Measurements from ENCODE around the gene ASB6. TPM values are rescaled to one million over a fixed set of nuclear protein-coding genes. Genes with fewer than 3 reads are reported as not detected.
"Not testable (repeated sequence)": the region's sequence is repeated elsewhere in the genome, so short reads cannot be mapped to it uniquely, and the experiment has no call there.

The ASB6 gene
- polyA plus RNA-seq, 2 donors, result 14.4 to 15.1 TPM

DNA sequence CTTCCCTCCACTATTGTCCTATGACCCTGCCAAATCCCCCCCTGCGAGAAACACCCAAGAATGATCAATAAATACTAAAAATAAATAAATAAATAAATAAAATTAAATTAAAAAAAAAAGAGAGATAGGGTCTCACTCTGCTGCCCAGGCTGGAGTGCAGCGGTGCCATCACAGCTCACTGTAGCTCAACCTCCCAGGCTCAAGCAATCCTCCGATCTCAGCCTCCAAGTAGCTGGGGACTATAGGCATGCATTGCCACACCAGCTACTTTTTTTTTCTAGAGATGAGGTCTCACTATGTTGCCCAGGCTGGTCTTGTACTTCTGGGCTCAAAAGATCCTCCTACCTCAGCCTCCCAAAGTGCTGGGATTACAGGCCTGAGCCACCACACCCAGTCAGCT is 20.3 kb upstream of the ASB6 start:
- 63 to 79% methylated on average over 3 of the region's 3 CpGs for WGBS, 2 donors
- H3K4me3 ChIP-seq (ENCODE audit: low read depth in 1 of 2, low read length in 2 of 2); H3K4me1 ChIP-seq (ENCODE audit: control insufficient read depth in 2 of 2, insufficient read depth in 2 of 2, low read length in 1 of 2); H3K36me3 ChIP-seq (ENCODE audit: control insufficient read depth in 2 of 2, insufficient read depth in 2 of 2, low read length in 1 of 2); H3K27ac ChIP-seq (ENCODE audit: low read depth in 2 of 2, low read length in 1 of 2); H3K27me3 ChIP-seq (ENCODE audit: control insufficient read depth in 1 of 2, insufficient read depth in 2 of 2, low read length in 2 of 2); H3K9me3 ChIP-seq (ENCODE audit: control insufficient read depth in 2 of 2, insufficient read depth in 1 of 2, low read depth in 1 of 2, low read length in 1 of 2): not testable (repeated sequence)

DNA sequence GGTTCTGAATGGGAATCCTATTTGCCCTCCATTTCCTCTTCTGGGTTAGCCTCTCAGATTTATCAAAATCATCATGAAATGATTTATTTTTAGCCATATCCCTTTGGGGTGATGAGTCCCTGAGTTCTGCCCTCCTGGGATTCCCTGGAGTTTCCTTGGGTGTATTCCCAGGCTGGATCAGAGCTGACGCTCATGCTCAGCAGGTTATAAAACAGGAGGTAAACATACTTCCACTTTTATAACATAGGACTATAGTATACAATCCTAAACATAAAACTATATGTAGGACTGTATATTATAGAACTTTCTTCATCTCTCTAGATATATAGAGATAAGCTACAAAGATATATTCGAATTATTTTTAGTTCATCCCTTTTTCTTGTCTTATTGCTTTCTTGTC is 19.1 kb upstream of the ASB6 start:
- whole genome bisulfite sequencing, 2 donors, result 68 to 70% methylated on average over 2 of the region's 2 CpGs
- Histone ChIP-seq H3K36me3 (ENCODE audit: control insufficient read depth in 2 of 2, insufficient read depth in 2 of 2, low read length in 1 of 2) (no peaks in the 10 kb centered on the region), H3K4me3 (ENCODE audit: low read depth in 1 of 2, low read length in 2 of 2) (no peak overlapping the region), H3K4me1 (ENCODE audit: control insufficient read depth in 2 of 2, insufficient read depth in 2 of 2, low read length in 1 of 2) (peaks cover 0 to 3% of the 10 kb centered on the region in 2 donors), H3K27ac (ENCODE audit: low read depth in 2 of 2, low read length in 1 of 2) (no peak overlapping the region), H3K9me3 (ENCODE audit: control insufficient read depth in 2 of 2, insufficient read depth in 1 of 2, low read depth in 1 of 2, low read length in 1 of 2) (no peaks in the 10 kb centered on the region), H3K27me3 (ENCODE audit: control insufficient read depth in 1 of 2, insufficient read depth in 2 of 2, low read length in 2 of 2) (no peaks in the 10 kb centered on the region)

DNA sequence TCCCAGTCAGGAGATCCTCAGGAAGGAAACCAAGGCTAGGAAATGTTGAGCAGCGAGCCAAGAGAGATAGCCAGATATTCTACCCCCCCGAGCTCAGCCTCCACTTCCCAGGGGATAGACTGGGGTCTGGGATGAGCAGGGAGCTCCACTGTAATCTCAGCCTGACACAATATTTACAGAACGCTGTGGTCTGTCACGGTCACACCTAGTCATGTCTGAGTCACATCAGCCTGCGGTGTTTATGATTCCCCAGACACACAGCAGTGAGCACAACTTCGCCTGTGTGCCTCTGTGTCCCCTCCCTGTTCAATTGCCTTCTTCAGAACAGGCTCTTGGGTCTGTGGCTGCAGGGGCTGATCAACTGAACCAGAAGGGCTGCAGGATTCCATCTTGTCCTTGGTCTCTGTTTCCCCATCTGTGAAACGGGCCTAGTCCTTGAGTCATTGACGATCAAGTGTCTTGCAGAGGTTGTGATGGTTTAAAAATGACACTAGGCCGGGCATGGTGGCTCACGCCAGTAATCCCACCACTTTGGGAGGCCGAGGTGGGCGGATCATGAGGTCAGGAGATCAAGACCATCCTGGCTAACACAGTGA is 14.9 kb upstream of the ASB6 start:
- Histone ChIP-seq H3K4me3 (ENCODE audit: low read depth in 1 of 2, low read length in 2 of 2) (no peak overlapping the region), H3K36me3 (ENCODE audit: control insufficient read depth in 2 of 2, insufficient read depth in 2 of 2, low read length in 1 of 2) (no peaks in the 10 kb centered on the region), H3K9me3 (ENCODE audit: control insufficient read depth in 2 of 2, insufficient read depth in 1 of 2, low read depth in 1 of 2, low read length in 1 of 2) (no peaks in the 10 kb centered on the region), H3K4me1 (ENCODE audit: control insufficient read depth in 2 of 2, insufficient read depth in 2 of 2, low read length in 1 of 2) (no peaks in the 10 kb centered on the region), H3K27ac (ENCODE audit: low read depth in 2 of 2, low read length in 1 of 2) (no peak overlapping the region), H3K27me3 (ENCODE audit: control insufficient read depth in 1 of 2, insufficient read depth in 2 of 2, low read length in 2 of 2) (no peaks in the 10 kb centered on the region)
- 69 to 72% methylated on average over 12 of the region's 12 CpGs for WGBS, 2 donors

DNA sequence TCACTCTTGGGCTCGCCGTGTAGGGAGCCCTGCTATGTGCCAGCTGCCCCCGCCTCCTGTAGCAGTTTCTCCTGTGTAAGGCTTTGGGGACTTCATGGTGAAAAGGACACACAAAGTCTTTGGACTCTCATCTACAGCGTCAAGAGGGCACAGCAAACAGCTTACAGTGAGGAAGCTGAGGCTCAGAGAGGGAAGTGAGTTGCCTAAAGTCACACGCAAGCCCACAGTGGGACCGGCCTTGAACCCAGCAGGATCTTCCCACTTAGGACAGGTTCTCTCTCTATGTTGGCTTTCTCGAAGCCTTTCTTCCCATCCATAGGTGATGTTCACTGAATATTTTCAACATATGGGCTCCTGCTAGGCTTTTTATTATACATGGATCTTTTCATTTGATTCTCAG is 13.7 kb upstream of the ASB6 start:
- 83 to 87% methylated on average over 7 of the region's 7 CpGs for WGBS, 2 donors
- Histone ChIP-seq H3K27me3 (ENCODE audit: control insufficient read depth in 1 of 2, insufficient read depth in 2 of 2, low read length in 2 of 2) (no peaks in the 10 kb centered on the region), H3K27ac (ENCODE audit: low read depth in 2 of 2, low read length in 1 of 2) (no peak overlapping the region), H3K4me1 (ENCODE audit: control insufficient read depth in 2 of 2, insufficient read depth in 2 of 2, low read length in 1 of 2) (peaks cover 0 to 3% of the 10 kb centered on the region in 2 donors), H3K4me3 (ENCODE audit: low read depth in 1 of 2, low read length in 2 of 2) (no peak overlapping the region), H3K9me3 (ENCODE audit: control insufficient read depth in 2 of 2, insufficient read depth in 1 of 2, low read depth in 1 of 2, low read length in 1 of 2) (no peaks in the 10 kb centered on the region), H3K36me3 (ENCODE audit: control insufficient read depth in 2 of 2, insufficient read depth in 2 of 2, low read length in 1 of 2) (no peaks in the 10 kb centered on the region)

GRCh38 chr9:129655154-129655553 is 13.2 kb upstream of the ASB6 start:
- WGBS, 2 donors, result 92 to 98% methylated on average over 7 of the region's 7 CpGs
- Histone ChIP-seq H3K27ac (ENCODE audit: low read depth in 2 of 2, low read length in 1 of 2) (no peak overlapping the region), H3K9me3 (ENCODE audit: control insufficient read depth in 2 of 2, insufficient read depth in 1 of 2, low read depth in 1 of 2, low read length in 1 of 2) (no peaks in the 10 kb centered on the region), H3K36me3 (ENCODE audit: control insufficient read depth in 2 of 2, insufficient read depth in 2 of 2, low read length in 1 of 2) (no peaks in the 10 kb centered on the region), H3K4me3 (ENCODE audit: low read depth in 1 of 2, low read length in 2 of 2) (no peak overlapping the region), H3K4me1 (ENCODE audit: control insufficient read depth in 2 of 2, insufficient read depth in 2 of 2, low read length in 1 of 2) (peaks cover 0 to 3% of the 10 kb centered on the region in 2 donors), H3K27me3 (ENCODE audit: control insufficient read depth in 1 of 2, insufficient read depth in 2 of 2, low read length in 2 of 2) (no peaks in the 10 kb centered on the region)

DNA sequence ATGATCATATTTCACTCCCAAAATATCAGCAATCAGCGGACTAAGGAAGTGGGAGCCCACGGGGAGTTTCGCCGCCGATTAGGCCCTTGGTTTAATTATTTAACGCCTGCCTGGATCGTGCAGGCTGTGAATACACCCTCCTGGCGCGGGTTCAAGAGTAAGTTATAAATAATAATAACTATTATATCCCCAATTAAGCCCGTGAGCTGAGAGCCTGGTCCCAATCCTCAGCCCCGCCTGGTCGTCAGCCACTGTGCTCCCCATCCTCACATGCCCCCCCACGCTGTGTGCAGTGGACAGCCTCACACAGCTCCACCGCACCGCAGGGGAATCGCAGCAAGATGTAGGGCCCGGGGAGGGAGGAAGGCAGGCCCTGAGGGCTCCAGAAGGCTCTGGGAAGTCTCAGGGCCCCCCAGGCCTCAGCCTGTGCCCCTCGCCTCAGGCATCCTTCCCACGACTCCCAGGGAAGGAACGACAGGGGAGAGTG is 12.6 kb upstream of the ASB6 start:
- Histone ChIP-seq H3K4me1 (ENCODE audit: control insufficient read depth in 2 of 2, insufficient read depth in 2 of 2, low read length in 1 of 2) (peaks cover 0 to 3% of the 10 kb centered on the region in 2 donors), H3K27ac (ENCODE audit: low read depth in 2 of 2, low read length in 1 of 2) (no peak overlapping the region), H3K4me3 (ENCODE audit: low read depth in 1 of 2, low read length in 2 of 2) (no peak overlapping the region), H3K9me3 (ENCODE audit: control insufficient read depth in 2 of 2, insufficient read depth in 1 of 2, low read depth in 1 of 2, low read length in 1 of 2) (no peaks in the 10 kb centered on the region), H3K36me3 (ENCODE audit: control insufficient read depth in 2 of 2, insufficient read depth in 2 of 2, low read length in 1 of 2) (no peaks in the 10 kb centered on the region), H3K27me3 (ENCODE audit: control insufficient read depth in 1 of 2, insufficient read depth in 2 of 2, low read length in 2 of 2) (no peaks in the 10 kb centered on the region)
- WGBS, 2 donors, result 42 to 50% methylated on average over 20 of the region's 20 CpGs

- no peaks in the 10 kb centered on the region for H3K9me3 ChIP-seq (ENCODE audit: control insufficient read depth in 2 of 2, insufficient read depth in 1 of 2, low read depth in 1 of 2, low read length in 1 of 2)
- H3K36me3 ChIP-seq (ENCODE audit: control insufficient read depth in 2 of 2, insufficient read depth in 2 of 2, low read length in 1 of 2), result no peaks in the 10 kb centered on the region
- H3K4me1 ChIP-seq (ENCODE audit: control insufficient read depth in 2 of 2, insufficient read depth in 2 of 2, low read length in 1 of 2), result peaks cover 0 to 3% of the 10 kb centered on the region in 2 donors
- H3K27me3 ChIP-seq (ENCODE audit: control insufficient read depth in 1 of 2, insufficient read depth in 2 of 2, low read length in 2 of 2), result no peaks in the 10 kb centered on the region
- H3K27ac ChIP-seq (ENCODE audit: low read depth in 2 of 2, low read length in 1 of 2), result no peak overlapping the region
- no peak overlapping the region for H3K4me3 ChIP-seq (ENCODE audit: low read depth in 1 of 2, low read length in 2 of 2)
- 47 to 58% methylated on average over 19 of the region's 19 CpGs for whole genome bisulfite sequencing, 2 donors
Measured at GRCh38 chr9:129653823-129654553, 12.0 kb upstream of the ASB6 start.

DNA sequence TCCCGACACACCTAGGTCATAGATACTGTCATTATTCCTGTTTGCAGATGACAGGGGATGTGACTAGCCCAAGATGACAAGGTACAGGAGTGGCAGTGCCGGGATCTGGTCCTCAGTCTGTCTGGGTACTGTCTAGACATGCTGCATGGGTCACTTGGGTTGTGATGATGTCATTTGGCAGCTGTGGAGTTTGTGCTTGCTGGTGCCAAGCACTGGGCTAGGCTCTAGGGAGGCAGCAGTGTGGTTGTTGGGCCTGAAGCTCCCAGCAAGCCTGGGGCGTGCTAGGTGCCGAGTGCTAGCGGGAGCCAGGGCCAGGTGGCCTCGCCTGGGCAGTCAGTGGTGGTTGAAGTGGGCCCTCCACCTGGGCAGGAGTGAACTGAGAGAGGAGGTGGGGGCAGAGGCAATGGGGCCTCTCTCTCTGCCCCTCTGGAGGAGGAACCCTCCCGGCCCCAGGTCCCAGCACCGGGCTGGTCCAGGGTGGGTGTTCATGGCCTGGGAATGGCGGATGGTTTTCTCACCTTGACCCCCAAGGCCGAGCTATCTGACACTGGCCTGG is 8.8 kb upstream of the ASB6 start:
- Histone ChIP-seq H3K9me3 (ENCODE audit: control insufficient read depth in 2 of 2, insufficient read depth in 1 of 2, low read depth in 1 of 2, low read length in 1 of 2) (no peaks in the 10 kb centered on the region), H3K36me3 (ENCODE audit: control insufficient read depth in 2 of 2, insufficient read depth in 2 of 2, low read length in 1 of 2) (no peaks in the 10 kb centered on the region), H3K27ac (ENCODE audit: low read depth in 2 of 2, low read length in 1 of 2) (no peak overlapping the region), H3K4me3 (ENCODE audit: low read depth in 1 of 2, low read length in 2 of 2) (no peak overlapping the region), H3K27me3 (ENCODE audit: control insufficient read depth in 1 of 2, insufficient read depth in 2 of 2, low read length in 2 of 2) (no peaks in the 10 kb centered on the region), H3K4me1 (ENCODE audit: control insufficient read depth in 2 of 2, insufficient read depth in 2 of 2, low read length in 1 of 2) (peaks cover 0 to 3% of the 10 kb centered on the region in 2 donors)
- 72 to 75% methylated on average over 10 of the region's 10 CpGs for WGBS, 2 donors

DNA sequence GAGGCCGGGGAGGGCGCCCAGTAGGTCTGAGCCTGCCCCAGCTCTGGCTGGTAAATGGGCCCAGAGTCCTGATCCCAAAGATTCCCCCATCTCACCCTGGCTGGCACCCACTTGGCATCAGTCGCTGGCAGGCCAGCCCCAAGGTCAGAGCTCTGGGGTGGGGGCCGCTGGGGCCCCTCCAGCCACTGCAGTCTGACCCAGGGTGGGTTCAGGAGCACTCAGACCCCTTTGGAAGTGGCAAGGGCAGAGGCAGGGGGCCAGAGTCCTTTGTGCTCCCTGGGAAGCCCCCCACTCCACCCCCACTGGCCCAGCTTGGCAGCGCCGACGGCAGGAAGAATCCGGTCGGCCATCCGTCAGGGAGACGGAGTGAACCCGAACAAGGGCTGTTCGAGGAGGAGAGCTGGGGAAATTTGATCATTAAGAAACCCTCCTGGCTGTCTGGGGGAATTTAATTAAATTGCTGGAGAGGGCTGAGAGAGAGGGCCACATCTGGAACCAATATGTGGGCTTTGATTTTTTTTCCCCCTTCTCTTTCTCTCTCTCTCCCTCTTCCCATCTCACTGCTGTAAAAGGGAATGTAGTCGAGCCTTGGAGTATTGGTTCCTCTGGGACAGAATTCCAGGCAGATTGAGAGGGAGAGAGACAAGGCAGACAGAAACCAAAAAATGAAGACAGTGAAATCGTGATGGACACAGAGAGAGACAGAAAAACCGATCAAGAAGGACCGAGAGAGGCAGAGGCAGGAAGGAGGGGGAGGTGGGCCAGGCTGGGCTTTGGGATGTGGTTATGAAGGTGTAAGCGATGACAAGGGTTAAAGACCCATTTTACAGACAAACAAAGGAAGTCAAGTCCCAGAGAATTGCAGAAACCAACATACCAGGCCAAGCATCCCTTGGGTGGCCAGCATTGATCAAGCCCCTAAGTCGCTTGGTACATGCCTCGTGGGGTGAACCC is 8.1 kb upstream of the ASB6 start:
- 80 to 85% methylated on average over 19 to 20 of the region's 20 CpGs for WGBS, 2 donors
- H3K9me3 ChIP-seq (ENCODE audit: control insufficient read depth in 2 of 2, insufficient read depth in 1 of 2, low read depth in 1 of 2, low read length in 1 of 2), result no peaks in the 10 kb centered on the region
- no peaks in the 10 kb centered on the region for H3K27me3 ChIP-seq (ENCODE audit: control insufficient read depth in 1 of 2, insufficient read depth in 2 of 2, low read length in 2 of 2)
- H3K4me3 ChIP-seq (ENCODE audit: low read depth in 1 of 2, low read length in 2 of 2), result no peak overlapping the region
- H3K27ac ChIP-seq (ENCODE audit: low read depth in 2 of 2, low read length in 1 of 2), result no peak overlapping the region
- H3K36me3 ChIP-seq (ENCODE audit: control insufficient read depth in 2 of 2, insufficient read depth in 2 of 2, low read length in 1 of 2), result no peaks in the 10 kb centered on the region
- H3K4me1 ChIP-seq (ENCODE audit: control insufficient read depth in 2 of 2, insufficient read depth in 2 of 2, low read length in 1 of 2), result peaks cover 0 to 3% of the 10 kb centered on the region in 2 donors
